ENCODE data around the gene CENPH.

DNA sequence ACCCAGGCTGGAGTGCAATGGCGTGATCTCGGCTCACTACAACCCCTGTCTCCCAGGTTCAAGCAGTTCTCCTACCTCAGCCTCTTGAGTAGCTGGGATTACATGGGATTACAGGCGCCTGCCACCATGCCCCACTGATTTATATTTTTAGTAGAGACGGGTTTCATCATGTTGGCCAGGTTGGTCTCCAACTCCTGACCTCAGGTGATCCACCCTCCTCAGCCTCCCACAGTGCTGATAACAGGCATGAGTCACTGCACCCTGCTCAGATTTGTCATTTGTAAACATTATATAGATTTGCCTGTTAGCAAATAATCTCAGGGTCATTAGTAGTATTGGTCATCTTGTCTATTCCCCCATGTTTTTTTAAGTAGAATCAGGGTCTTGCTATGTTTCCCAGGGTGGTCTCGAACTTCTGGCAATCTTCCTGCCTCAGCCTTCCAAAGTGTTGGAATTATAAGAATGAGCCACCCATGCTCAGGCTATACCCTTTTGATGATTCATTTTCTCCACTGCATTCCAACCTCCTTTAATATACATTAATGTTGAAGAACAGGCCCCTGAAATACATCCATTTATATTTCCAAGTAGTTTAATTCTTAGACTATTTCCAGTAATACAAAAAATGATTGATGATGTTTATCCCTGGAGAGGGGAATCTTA, 17.3 kb downstream of the CENPH start:
- no peak for TF ChIP-seq CBFB (CRISPR knock-in tag; IDR thresholded peaks at IDR 0.05; ENCODE audit: low read depth)
- TF ChIP-seq, protein P1, sequence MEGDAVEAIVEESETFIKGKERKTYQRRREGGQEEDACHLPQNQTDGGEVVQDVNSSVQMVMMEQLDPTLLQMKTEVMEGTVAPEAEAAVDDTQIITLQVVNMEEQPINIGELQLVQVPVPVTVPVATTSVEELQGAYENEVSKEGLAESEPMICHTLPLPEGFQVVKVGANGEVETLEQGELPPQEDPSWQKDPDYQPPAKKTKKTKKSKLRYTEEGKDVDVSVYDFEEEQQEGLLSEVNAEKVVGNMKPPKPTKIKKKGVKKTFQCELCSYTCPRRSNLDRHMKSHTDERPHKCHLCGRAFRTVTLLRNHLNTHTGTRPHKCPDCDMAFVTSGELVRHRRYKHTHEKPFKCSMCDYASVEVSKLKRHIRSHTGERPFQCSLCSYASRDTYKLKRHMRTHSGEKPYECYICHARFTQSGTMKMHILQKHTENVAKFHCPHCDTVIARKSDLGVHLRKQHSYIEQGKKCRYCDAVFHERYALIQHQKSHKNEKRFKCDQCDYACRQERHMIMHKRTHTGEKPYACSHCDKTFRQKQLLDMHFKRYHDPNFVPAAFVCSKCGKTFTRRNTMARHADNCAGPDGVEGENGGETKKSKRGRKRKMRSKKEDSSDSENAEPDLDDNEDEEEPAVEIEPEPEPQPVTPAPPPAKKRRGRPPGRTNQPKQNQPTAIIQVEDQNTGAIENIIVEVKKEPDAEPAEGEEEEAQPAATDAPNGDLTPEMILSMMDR (IDR thresholded peaks at IDR 0.05), result no peak
- TF ChIP-seq MXD4 (CRISPR knock-in tag; IDR thresholded peaks at IDR 0.05; ENCODE audit: borderline replicate concordance), result no peak
- TF ChIP-seq, protein P2, sequence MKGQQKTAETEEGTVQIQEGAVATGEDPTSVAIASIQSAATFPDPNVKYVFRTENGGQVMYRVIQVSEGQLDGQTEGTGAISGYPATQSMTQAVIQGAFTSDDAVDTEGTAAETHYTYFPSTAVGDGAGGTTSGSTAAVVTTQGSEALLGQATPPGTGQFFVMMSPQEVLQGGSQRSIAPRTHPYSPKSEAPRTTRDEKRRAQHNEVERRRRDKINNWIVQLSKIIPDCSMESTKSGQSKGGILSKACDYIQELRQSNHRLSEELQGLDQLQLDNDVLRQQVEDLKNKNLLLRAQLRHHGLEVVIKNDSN (CRISPR knock-in tag; IDR thresholded peaks at IDR 0.05), result no peak
- TF ChIP-seq PRRX2 (CRISPR knock-in tag; IDR thresholded peaks at IDR 0.05), result no peak
- TF ChIP-seq, protein P3, sequence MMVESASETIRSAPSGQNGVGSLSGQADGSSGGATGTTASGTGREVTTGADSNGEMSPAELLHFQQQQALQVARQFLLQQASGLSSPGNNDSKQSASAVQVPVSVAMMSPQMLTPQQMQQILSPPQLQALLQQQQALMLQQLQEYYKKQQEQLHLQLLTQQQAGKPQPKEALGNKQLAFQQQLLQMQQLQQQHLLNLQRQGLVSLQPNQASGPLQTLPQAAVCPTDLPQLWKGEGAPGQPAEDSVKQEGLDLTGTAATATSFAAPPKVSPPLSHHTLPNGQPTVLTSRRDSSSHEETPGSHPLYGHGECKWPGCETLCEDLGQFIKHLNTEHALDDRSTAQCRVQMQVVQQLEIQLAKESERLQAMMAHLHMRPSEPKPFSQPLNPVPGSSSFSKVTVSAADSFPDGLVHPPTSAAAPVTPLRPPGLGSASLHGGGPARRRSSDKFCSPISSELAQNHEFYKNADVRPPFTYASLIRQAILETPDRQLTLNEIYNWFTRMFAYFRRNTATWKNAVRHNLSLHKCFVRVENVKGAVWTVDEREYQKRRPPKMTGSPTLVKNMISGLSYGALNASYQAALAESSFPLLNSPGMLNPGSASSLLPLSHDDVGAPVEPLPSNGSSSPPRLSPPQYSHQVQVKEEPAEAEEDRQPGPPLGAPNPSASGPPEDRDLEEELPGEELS (CRISPR knock-in tag; IDR thresholded peaks at IDR 0.05), result no peak
- no peak for TF ChIP-seq NR1H2 (CRISPR knock-in tag; IDR thresholded peaks at IDR 0.05)
- TF ChIP-seq, protein P4, sequence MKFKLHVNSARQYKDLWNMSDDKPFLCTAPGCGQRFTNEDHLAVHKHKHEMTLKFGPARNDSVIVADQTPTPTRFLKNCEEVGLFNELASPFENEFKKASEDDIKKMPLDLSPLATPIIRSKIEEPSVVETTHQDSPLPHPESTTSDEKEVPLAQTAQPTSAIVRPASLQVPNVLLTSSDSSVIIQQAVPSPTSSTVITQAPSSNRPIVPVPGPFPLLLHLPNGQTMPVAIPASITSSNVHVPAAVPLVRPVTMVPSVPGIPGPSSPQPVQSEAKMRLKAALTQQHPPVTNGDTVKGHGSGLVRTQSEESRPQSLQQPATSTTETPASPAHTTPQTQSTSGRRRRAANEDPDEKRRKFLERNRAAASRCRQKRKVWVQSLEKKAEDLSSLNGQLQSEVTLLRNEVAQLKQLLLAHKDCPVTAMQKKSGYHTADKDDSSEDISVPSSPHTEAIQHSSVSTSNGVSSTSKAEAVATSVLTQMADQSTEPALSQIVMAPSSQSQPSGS (CRISPR knock-in tag; IDR thresholded peaks at IDR 0.05; ENCODE audit: borderline replicate concordance, low read depth), result no peak
- TF ChIP-seq JUN (CRISPR knock-in tag; IDR thresholded peaks at IDR 0.05), result no peak
- no peak for TF ChIP-seq NR3C1 (CRISPR knock-in tag; conservative IDR thresholded peaks at IDR 0.05; ENCODE audit: low read depth)
- TF ChIP-seq, protein P5, sequence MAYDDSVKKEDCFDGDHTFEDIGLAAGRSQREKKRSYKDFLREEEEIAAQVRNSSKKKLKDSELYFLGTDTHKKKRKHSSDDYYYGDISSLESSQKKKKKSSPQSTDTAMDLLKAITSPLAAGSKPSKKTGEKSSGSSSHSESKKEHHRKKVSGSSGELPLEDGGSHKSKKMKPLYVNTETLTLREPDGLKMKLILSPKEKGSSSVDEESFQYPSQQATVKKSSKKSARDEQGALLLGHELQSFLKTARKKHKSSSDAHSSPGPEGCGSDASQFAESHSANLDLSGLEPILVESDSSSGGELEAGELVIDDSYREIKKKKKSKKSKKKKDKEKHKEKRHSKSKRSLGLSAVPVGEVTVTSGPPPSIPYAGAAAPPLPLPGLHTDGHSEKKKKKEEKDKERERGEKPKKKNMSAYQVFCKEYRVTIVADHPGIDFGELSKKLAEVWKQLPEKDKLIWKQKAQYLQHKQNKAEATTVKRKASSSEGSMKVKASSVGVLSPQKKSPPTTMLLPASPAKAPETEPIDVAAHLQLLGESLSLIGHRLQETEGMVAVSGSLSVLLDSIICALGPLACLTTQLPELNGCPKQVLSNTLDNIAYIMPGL (CRISPR knock-in tag; IDR thresholded peaks at IDR 0.05), result no peak
- no peak for TF ChIP-seq ZNF138 (CRISPR knock-in tag; conservative IDR thresholded peaks at IDR 0.05)
- TF ChIP-seq CREB1 (CRISPR knock-in tag; IDR thresholded peaks at IDR 0.05), result no peak

All from WTC11 (cell line).